AG09319 (cell line): Measurements from ENCODE around the gene ZFYVE19.
A peak's percentile ranks its signal among the peaks of the same experiment; 100 is the strongest.

Source experiments
- DNase-seq: peaks from one replicate; pipeline ENCODE4 v3.0.0-alpha.2; 2010; ENCODE audit warnings: low read depth; ENCODE audit errors: extremely low read depth
- TF ChIP-seq, protein P1 (sequence below): IDR thresholded peaks from 2 replicates; pipeline ENCODE4 v1.5.1; 2011; ENCODE audit warnings: low read depth, mild to moderate bottlenecking, inconsistent platforms, low read length, moderate library complexity

ZFYVE19 gene

DNA sequence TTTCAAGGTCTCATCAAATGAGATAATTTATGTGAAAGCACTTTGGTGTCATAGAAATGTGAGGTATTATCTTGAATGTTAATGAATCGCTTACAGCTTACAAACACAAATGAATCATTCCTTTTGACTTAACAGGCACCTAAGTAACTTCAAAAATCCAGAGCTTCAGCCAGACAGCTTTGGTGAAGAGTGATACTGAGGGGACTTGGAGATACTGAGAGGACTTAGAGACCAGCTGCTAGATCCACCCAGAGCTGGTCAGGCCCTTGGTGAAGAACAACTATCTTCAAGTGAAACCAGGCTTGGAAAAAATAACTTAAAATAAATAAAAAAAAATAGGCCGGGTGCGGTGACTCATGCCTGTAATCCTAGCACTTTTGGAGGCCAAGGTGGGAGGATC is 16.2 kb upstream of the ZFYVE19 start:
- TF ChIP-seq, protein P1, sequence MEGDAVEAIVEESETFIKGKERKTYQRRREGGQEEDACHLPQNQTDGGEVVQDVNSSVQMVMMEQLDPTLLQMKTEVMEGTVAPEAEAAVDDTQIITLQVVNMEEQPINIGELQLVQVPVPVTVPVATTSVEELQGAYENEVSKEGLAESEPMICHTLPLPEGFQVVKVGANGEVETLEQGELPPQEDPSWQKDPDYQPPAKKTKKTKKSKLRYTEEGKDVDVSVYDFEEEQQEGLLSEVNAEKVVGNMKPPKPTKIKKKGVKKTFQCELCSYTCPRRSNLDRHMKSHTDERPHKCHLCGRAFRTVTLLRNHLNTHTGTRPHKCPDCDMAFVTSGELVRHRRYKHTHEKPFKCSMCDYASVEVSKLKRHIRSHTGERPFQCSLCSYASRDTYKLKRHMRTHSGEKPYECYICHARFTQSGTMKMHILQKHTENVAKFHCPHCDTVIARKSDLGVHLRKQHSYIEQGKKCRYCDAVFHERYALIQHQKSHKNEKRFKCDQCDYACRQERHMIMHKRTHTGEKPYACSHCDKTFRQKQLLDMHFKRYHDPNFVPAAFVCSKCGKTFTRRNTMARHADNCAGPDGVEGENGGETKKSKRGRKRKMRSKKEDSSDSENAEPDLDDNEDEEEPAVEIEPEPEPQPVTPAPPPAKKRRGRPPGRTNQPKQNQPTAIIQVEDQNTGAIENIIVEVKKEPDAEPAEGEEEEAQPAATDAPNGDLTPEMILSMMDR = no peak
- no peak for DNase-seq

DNA sequence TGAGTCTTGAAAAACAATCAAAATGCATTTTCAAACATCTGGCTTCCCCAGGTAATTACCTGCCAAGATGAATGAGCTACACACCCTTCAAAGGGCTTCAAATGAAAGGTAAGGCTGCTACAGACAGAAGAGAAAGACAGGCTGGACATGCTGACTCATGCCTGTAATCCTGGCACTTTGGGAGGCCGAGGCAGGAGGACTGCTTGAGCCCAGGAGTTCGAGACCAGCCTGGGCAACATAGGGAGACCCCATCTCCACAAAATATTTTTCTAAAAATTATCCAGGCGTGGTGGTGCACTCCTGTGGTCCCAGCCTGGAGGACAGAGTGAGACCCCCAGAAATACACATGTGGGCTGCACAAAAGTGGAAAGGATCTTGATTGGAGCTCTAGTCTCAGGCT is 14.5 kb upstream of the ZFYVE19 start:
- TF ChIP-seq, protein P1 = no peak

DNA sequence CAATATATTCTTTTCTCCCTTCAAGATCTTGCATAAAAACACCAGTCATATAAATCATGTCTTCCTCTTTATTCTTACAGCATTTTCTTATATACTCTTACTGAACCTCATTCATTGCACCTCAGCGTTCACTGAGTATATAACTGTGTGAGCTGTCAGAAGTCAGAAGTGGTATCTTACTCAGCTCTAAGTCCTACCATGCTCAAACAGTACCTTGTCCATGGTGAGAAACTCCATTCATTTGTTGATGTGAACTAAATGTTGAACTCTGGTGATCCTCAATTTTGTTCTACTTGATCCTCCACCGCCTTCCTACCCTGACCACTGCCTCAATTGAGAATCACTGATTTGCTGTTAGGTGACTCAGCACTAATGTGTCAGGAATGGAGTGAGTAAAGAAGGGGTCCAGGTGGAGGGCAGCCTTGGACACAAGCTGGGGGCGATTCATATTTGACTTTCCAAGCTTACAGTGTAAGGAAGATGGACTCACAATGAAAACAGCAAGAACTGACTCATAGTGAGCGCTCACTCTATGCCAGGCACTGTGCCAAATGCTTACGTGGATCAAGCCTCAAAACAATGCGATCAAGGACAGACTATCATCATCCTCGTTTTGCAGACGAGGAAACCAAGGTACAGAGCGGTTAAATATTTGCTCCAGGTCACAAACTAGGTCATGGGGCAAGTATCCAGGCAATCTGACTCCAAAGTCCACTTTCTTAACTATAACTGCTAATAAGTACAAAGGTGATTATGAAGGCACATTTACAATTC is 13.5 kb upstream of the ZFYVE19 start:
- peak; percentile 75 for DNase-seq
- TF ChIP-seq, protein P1 = no peak

More for the DNA sequence above, 14.5 kb upstream of the ZFYVE19 start:
- no peak for DNase-seq

DNA sequence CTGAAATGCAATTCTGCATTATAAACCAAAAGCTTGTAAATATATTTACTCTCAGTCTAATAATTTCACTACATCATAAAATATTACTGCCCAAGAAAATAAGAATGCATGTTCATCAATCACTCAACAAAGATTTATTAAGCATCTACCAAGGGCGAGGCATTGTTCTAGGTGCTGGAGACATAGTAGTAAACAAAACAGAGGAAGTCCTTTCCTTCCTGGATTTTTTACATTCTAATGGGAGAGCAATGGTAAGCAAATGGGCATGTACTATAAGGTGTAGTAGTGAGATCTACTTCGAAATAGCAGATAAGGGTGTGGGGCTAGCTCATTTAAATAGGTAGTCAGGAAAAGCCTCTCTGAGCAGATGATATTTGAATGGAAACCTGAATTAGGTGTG is 10.8 kb upstream of the ZFYVE19 start:
- TF ChIP-seq, protein P1 = no peak

DNA sequence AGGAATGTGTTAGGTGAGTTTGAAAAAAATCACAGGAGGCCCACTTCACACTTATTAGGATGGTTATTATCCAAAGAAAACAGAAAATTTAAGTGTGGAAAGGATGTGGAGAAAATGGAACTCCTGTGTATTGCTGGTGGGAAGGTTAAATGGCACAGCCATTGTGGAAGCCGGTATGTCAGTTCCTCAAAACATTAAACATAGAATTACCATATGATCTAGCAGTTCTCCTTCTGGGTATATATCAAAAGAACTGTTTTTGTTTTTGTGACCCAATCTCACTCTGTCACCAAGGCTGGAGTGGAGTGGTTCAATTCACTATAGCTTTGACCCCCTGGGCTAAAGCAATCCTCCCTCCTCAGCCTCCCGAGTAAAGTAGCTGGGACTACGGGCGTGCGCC is 10.4 kb upstream of the ZFYVE19 start:
- no peak for DNase-seq

More for the DNA sequence above, 10.8 kb upstream of the ZFYVE19 start:
- DNase-seq = no peak

DNA sequence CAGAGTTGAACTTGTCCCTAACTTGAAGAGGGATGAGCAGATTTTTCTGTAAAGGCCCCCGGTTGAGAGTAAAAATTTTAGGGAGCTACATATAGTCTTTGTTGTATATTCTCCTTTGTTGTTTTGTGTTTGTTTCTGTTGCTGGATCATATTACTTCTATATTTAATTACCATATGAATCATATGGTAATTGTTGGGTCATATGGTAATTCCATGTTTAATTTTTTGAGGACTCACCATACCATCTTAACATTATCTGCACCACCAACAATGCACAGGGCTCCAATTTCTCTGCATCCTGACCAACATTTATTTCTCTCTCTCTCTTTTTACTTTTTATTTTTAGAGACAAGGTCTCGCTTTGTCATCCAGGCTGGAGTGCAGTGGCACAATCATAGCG is 7.4 kb upstream of the ZFYVE19 start:
- TF ChIP-seq, protein P1 = no peak
- DNase-seq = no peak

More for the DNA sequence above, 10.4 kb upstream of the ZFYVE19 start:
- TF ChIP-seq, protein P1 = no peak

DNA sequence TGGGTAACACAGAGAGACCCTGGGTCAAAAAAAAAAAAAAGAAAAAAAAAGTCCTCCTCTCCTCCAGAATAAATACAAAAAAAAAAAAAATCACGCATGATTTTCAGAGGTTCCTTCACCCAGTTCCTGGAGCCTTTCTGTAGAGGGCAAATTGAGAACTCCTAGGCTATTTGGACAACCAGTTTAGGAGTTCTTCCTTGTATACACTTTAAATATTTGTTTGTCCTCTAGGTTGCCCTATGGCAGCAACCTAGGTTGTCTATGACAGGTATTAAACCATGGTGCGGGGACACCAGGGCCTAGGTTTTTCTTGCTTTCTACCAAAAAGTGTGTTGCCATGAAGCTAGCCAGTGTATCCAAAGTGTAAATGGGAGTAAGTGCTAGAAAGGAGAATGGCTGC is 3.8 kb upstream of the ZFYVE19 start:
- no peak for DNase-seq
- TF ChIP-seq, protein P1 = no peak
